ENCODE results near the gene CHRND. TPM values are rescaled to one million over a fixed set of nuclear protein-coding genes. Genes with fewer than 3 reads are reported as not detected.

The CHRND gene
- total RNA-seq, 1 donor from 2014 or later = not detected

- no peak for DNase-seq (ENCODE audit: low read depth in 2 of 2)
Observed at GRCh38 chr2:232573042-232573441, 47.1 kb downstream of the CHRND start.

- DNase-seq (ENCODE audit: low read depth in 2 of 2) = no peak
Observed at GRCh38 chr2:232573771-232574435, 47.9 kb downstream of the CHRND start.

GRCh38 chr2:232574674-232575403 is 48.9 kb downstream of the CHRND start:
- no peak for DNase-seq (ENCODE audit: low read depth in 2 of 2)

- DNase-seq (ENCODE audit: low read depth in 2 of 2) = no peak
Observed at GRCh38 chr2:232575404-232575746, 49.4 kb downstream of the CHRND start.

- DNase-seq (ENCODE audit: low read depth in 2 of 2) = no peak
Observed at GRCh38 chr2:232576995-232577394, 51.0 kb downstream of the CHRND start.

GRCh38 chr2:232577841-232578240 is 51.9 kb downstream of the CHRND start:
- DNase-seq (ENCODE audit: low read depth in 2 of 2) = no peak

- no peak for DNase-seq (ENCODE audit: low read depth in 2 of 2)
Observed at GRCh38 chr2:232578626-232579025, 52.7 kb downstream of the CHRND start.

- DNase-seq (ENCODE audit: low read depth in 2 of 2) = no peak
Observed at GRCh38 chr2:232580648-232580981, 54.7 kb downstream of the CHRND start.

- no peak for DNase-seq (ENCODE audit: low read depth in 2 of 2)
Observed at GRCh38 chr2:232581725-232582124, 55.8 kb downstream of the CHRND start.

GRCh38 chr2:232584238-232584637 is 58.3 kb downstream of the CHRND start:
- DNase-seq (ENCODE audit: low read depth in 2 of 2) = peak; percentile 53 to 58

Other genes with a start within 250 kb of the CHRND start
- gene ALPP, start 147.4 kb upstream of the CHRND start, total RNA-seq = not detected in 2 replicates
- gene ALPG, start 119.3 kb upstream of the CHRND start, total RNA-seq = not detected in 2 replicates
- not detected in 2 replicates for gene ALPI, start 70.0 kb upstream of the CHRND start, total RNA-seq
- gene ECEL1, start 38.3 kb upstream of the CHRND start, total RNA-seq = under 0.01 TPM in 1 of 2 replicates, not detected in the other
- gene PRSS56, start 5.8 kb upstream of the CHRND start, total RNA-seq = not detected in 2 replicates
- gene CHRNG, start 13.5 kb downstream of the CHRND start, total RNA-seq = not detected in 2 replicates
- gene TIGD1, start 24.4 kb downstream of the CHRND start, total RNA-seq = 0.89 and 1.7 TPM in 2 replicates
- gene EIF4E2, start 24.5 kb downstream of the CHRND start, total RNA-seq = 85.3 and 94.7 TPM in 2 replicates
- not detected in 2 replicates for gene EFHD1, start 107.4 kb downstream of the CHRND start, total RNA-seq
- gene GIGYF2, start 171.2 kb downstream of the CHRND start, total RNA-seq = 36.3 and 44.1 TPM in 2 replicates